ENCODE measurements around the gene FEZ2.

DNA sequence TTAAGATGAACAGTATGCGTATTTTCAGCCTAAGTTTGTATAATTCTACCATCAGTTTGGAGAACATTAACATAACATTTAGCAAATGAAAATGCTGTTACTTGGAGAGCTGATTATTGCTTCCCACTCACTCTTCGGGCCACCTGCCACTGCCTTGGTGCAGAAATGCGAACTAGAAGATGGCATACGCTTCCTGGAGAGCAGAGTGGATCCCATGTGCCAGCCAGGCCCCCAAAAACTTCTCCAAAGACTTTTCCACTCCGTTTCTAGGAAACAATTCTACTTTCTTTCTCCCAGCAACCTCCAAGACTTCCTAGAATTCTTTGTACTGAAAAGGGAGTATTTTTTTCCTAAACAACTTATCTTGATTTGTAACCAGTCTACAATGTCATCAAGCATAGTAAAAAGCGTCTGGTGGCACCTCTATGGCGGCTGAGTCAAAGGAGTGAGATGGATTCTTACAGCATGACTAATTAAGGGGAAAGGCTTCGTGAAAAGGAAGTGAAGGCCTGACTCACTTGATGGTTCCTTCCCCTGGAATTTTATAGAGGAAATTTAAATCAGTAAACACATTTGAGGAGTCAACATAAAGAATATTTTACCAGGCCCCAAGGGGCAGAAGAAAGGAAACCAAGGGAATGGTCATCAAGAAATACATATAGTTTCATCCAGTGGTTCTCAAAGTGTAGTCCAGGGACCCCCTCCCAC is 36.6 kb downstream of the FEZ2 start:
- TF ChIP-seq, protein P1, sequence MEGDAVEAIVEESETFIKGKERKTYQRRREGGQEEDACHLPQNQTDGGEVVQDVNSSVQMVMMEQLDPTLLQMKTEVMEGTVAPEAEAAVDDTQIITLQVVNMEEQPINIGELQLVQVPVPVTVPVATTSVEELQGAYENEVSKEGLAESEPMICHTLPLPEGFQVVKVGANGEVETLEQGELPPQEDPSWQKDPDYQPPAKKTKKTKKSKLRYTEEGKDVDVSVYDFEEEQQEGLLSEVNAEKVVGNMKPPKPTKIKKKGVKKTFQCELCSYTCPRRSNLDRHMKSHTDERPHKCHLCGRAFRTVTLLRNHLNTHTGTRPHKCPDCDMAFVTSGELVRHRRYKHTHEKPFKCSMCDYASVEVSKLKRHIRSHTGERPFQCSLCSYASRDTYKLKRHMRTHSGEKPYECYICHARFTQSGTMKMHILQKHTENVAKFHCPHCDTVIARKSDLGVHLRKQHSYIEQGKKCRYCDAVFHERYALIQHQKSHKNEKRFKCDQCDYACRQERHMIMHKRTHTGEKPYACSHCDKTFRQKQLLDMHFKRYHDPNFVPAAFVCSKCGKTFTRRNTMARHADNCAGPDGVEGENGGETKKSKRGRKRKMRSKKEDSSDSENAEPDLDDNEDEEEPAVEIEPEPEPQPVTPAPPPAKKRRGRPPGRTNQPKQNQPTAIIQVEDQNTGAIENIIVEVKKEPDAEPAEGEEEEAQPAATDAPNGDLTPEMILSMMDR (optimal IDR thresholded peaks at IDR 0.05 in 1 of 3, IDR thresholded peaks at IDR 0.05 in 1 of 3, conservative IDR thresholded peaks at IDR 0.05 in 1 of 3; ENCODE audit: extremely low read depth in 1 of 3, insufficient read depth in 2 of 3, low read length in 3 of 3) = no peak
- no peak for TF ChIP-seq EZH2 (IDR thresholded peaks at IDR 0.05; ENCODE audit: low read length)
